Stimulated activated CD4-positive, alpha-beta T cell treated with anti-CD3 and anti-CD28 coated beads, Interleukin-4, amount 100 ng/mL, for 48 hours (primary cell): ENCODE results near the gene MAB21L3.

ENCODE experiments used
- DNase-seq, 2 donors: peaks; one replicate each; pipeline ENCODE4 v3.0.0-alpha.2; 2020; ENCODE audit warnings: low read depth in 2 of 2

The MAB21L3 gene

GRCh38 chr1:116111524-116112021 lies 374 bp downstream of the MAB21L3 start:
- DNase-seq = no peak

- DNase-seq = no peak
Observed at GRCh38 chr1:116112388-116113140, 1.4 kb downstream of the MAB21L3 start.

- no peak for DNase-seq
Observed at GRCh38 chr1:116113615-116114014, 2.4 kb downstream of the MAB21L3 start.

- DNase-seq = no peak
Observed at GRCh38 chr1:116115476-116116439, 4.6 kb downstream of the MAB21L3 start.

- no peak for DNase-seq
Observed at GRCh38 chr1:116118471-116118870, 7.3 kb downstream of the MAB21L3 start.

GRCh38 chr1:116119876-116120275 lies 8.7 kb downstream of the MAB21L3 start:
- no peak for DNase-seq

- no peak for DNase-seq
Observed at GRCh38 chr1:116122955-116123757, 12.0 kb downstream of the MAB21L3 start.

- DNase-seq = no peak
Observed at GRCh38 chr1:116123837-116124533, 12.8 kb downstream of the MAB21L3 start.

- DNase-seq = no peak
Observed at GRCh38 chr1:116125758-116126157, 14.6 kb downstream of the MAB21L3 start.

- DNase-seq = no peak
Observed at GRCh38 chr1:116126281-116126680, 15.1 kb downstream of the MAB21L3 start.

GRCh38 chr1:116127123-116127847 lies 16.1 kb downstream of the MAB21L3 start:
- DNase-seq = no peak

GRCh38 chr1:116127848-116128540 lies 16.8 kb downstream of the MAB21L3 start:
- DNase-seq = no peak

- DNase-seq = peak; percentile 37 to 51
Observed at GRCh38 chr1:116128664-116129063, 17.5 kb downstream of the MAB21L3 start.

GRCh38 chr1:116129537-116129936 lies 18.3 kb downstream of the MAB21L3 start:
- no peak for DNase-seq

GRCh38 chr1:116130356-116130755 lies 19.2 kb downstream of the MAB21L3 start:
- DNase-seq = no peak

GRCh38 chr1:116131170-116131569 lies 20.0 kb downstream of the MAB21L3 start:
- DNase-seq = no peak

- DNase-seq = no peak
Observed at GRCh38 chr1:116131866-116132605, 20.8 kb downstream of the MAB21L3 start.

- DNase-seq = no peak
Observed at GRCh38 chr1:116133696-116134475, 22.7 kb downstream of the MAB21L3 start.

- no peak for DNase-seq
Observed at GRCh38 chr1:116134476-116134773, 23.2 kb downstream of the MAB21L3 start.
